ENCODE data around the gene ALG1L2. TPM values are rescaled to one million over a fixed set of nuclear protein-coding genes. Genes with fewer than 3 reads are reported as not detected.
"Not testable (repeated sequence)": the region's sequence is repeated elsewhere in the genome, so short reads cannot be mapped to it uniquely, and the experiment has no call there.

ALG1L2 gene
- total and polyA plus RNA-seq, 10 donors: 0.74 to 2.4 (median 1.8) TPM; not detected in 6

DNA sequence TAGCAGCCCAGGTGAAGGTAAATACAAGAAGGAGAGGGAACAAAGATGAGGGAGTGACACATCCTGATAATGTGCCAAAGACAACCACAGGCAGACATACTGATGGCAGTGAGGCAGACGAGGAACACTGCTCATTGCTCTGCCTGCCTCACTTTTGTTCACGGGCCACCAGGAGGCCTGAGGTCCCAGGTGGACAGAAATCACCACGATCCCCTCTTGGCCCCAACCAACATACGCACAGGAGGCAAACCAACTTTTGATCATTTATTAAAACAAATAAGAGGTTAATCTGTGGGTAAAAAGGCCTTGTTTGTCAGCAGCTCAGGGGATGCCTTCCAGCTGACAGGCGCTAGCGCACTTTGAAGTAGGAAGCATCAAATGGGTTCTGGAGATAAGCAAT is 4.2 kb downstream of the ALG1L2 start:
- no peak overlapping the region for H3K27ac ChIP-seq
- TF ChIP-seq POLR2A (IDR thresholded peaks at IDR 0.05): no peak
- TF ChIP-seq, protein P1, sequence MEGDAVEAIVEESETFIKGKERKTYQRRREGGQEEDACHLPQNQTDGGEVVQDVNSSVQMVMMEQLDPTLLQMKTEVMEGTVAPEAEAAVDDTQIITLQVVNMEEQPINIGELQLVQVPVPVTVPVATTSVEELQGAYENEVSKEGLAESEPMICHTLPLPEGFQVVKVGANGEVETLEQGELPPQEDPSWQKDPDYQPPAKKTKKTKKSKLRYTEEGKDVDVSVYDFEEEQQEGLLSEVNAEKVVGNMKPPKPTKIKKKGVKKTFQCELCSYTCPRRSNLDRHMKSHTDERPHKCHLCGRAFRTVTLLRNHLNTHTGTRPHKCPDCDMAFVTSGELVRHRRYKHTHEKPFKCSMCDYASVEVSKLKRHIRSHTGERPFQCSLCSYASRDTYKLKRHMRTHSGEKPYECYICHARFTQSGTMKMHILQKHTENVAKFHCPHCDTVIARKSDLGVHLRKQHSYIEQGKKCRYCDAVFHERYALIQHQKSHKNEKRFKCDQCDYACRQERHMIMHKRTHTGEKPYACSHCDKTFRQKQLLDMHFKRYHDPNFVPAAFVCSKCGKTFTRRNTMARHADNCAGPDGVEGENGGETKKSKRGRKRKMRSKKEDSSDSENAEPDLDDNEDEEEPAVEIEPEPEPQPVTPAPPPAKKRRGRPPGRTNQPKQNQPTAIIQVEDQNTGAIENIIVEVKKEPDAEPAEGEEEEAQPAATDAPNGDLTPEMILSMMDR (IDR thresholded peaks at IDR 0.05 in 8 of 11, conservative IDR thresholded peaks at IDR 0.05 in 3 of 11): no peak
- TF ChIP-seq POLR2AphosphoS5 (IDR thresholded peaks at IDR 0.05): no peak
- no peak for DNase-seq
- no peak overlapping the region for H3K4me3 ChIP-seq
- H3K9me3 ChIP-seq: peaks cover 0 to 5% (median 0%) of the 10 kb centered on the region in 8 donors
- 46 to 73% (median 58%) methylated on average over 4 to 6 of the region's 6 CpGs for WGBS, 5 donors
- H3K27me3 ChIP-seq (replicated peaks in 1 of 7): peaks cover 0 to 6% (median 0%) of the 10 kb centered on the region in 7 donors
- H3K4me1 ChIP-seq: peaks cover 0 to 13% (median 0%) of the 10 kb centered on the region in 6 donors
- intact Hi-C loops (cut with DNase I; ENCODE audit: low total_unique reads): no loop called here
- H3K36me3 ChIP-seq: no peaks in the 10 kb centered on the region

DNA sequence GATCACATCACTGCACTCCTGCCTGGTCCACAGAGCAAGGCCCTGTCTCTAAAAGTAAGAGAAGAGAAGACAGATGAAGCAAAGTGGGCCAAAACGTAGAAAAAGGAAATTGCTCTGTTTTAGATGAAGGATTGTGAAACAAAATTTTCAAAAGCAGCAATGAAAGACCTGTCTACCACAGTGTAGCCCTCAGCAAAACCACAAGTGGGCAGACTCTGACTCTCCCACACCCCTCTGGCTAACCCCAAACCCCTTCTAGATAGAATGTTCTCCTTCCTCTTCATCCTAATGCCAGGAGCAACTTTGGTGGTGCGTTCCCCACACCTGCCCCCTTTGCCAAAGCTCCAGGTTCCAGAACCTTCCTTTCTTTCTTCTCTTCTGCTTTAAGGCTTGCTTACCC is 5.0 kb downstream of the ALG1L2 start:
- DNase-seq; H3K27ac ChIP-seq; H3K4me3 ChIP-seq; H3K27me3 ChIP-seq (replicated peaks in 1 of 7); H3K9me3 ChIP-seq; intact Hi-C loops (cut with DNase I; ENCODE audit: low total_unique reads); H3K36me3 ChIP-seq: not testable (repeated sequence)
- WGBS, 5 donors: 11 to 50% (median 16%) methylated on average over 1 to 2 of the region's 2 CpGs
- peaks cover 0 to 12% (median 0%) of the 10 kb centered on the region in 6 donors for H3K4me1 ChIP-seq

DNA sequence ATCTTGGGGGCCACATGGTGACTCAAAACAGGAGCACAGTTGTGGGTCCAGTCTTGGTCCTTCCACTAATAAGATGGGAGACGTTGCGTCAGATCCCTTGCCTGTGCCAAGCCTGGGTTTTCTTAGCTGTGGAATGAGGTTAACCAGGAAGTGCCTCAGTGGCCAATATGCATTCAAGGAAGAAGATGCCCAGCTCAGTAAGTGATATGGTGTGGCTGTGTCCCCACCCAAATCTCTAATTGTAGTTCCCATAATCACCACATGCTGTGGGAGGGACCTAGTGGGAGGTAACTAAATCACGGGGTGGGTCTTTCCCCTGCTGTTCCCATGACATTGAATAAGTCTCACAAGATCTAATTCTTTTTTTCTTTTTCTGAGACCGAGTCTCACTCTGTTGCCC is 6.4 kb downstream of the ALG1L2 start:
- no peaks in the 10 kb centered on the region for H3K27me3 ChIP-seq (replicated peaks in 1 of 7)
- H3K36me3 ChIP-seq: no peaks in the 10 kb centered on the region
- H3K9me3 ChIP-seq: peaks cover 0 to 5% (median 0%) of the 10 kb centered on the region in 8 donors
- H3K27ac ChIP-seq: no peak overlapping the region
- intact Hi-C loops (cut with DNase I; ENCODE audit: low total_unique reads): no loop called here
- H3K4me1 ChIP-seq: peaks cover 0 to 9% (median 0%) of the 10 kb centered on the region in 6 donors
- H3K4me3 ChIP-seq: no peak overlapping the region
- TF ChIP-seq POLR2A (IDR thresholded peaks at IDR 0.05) (no peak), POLR2AphosphoS5 (IDR thresholded peaks at IDR 0.05) (no peak)
- TF ChIP-seq, protein P1 (IDR thresholded peaks at IDR 0.05 in 8 of 11, conservative IDR thresholded peaks at IDR 0.05 in 3 of 11): no peak
- 58 to 81% (median 65%) methylated on average over 4 of the region's 4 CpGs for WGBS, 5 donors
- DNase-seq: no peak

DNA sequence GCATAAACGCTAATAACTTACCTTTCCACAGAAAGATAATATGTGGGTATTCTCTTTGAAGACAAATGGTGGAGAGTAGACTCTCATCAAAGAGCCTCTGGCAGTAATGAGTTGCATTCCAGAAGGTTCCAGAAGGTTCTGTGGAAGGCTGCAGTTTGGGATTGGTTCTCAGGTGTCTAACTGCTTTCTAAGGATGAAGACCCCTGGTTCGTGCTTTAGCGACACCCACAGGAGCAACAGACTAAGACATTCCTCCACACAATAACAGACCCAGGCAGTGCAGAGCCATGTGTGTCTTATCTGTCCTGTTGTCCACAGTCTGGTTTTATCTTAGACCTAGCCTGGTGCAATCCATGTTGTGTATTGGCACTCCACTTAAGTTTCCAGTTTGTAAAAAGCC is 9.1 kb downstream of the ALG1L2 start:
- intact Hi-C loops (cut with DNase I; ENCODE audit: low total_unique reads); DNase-seq; H3K36me3 ChIP-seq; H3K9me3 ChIP-seq; H3K27ac ChIP-seq; H3K4me3 ChIP-seq; H3K27me3 ChIP-seq (replicated peaks in 1 of 7): not testable (repeated sequence)
- H3K4me1 ChIP-seq: peaks cover 8 to 26% (median 18%) of the 10 kb centered on the region in 6 donors
- 54 to 84% (median 70%) methylated on average over 3 of the region's 3 CpGs for WGBS, 5 donors

DNA sequence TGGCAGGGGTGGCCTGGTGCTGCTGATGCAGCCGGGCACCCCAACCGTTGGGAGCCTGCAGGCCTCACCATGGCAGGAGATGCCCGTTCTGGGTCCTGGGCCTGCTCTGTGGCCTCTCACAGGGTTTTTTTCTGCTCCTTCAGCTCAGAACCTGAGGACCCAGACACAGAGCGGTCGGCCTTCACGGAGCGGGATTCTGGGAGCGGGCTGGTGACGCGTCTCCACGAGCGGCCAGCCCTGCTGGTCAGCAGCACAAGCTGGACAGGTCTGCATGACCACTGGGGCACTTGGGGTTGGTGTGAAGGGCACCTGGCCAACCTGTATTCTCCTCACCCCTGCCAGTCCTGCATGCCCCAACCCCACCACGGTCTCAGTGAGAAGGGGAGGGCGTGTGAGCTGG is 10.3 kb downstream of the ALG1L2 start:
- H3K36me3 ChIP-seq: no peaks in the 10 kb centered on the region
- WGBS, 5 donors: 95 to 100% (median 97%) methylated on average over 3 to 14 of the region's 14 CpGs
- DNase-seq: peak; percentile 77
- H3K4me3 ChIP-seq: no peak overlapping the region
- H3K9me3 ChIP-seq: peaks cover 0 to 5% (median 0%) of the 10 kb centered on the region in 8 donors
- no peaks in the 10 kb centered on the region for H3K27me3 ChIP-seq (replicated peaks in 1 of 7)
- TF ChIP-seq POLR2AphosphoS5 (IDR thresholded peaks at IDR 0.05): no peak
- TF ChIP-seq, protein P1 (IDR thresholded peaks at IDR 0.05 in 8 of 11, conservative IDR thresholded peaks at IDR 0.05 in 3 of 11): no peak
- TF ChIP-seq POLR2A (IDR thresholded peaks at IDR 0.05): no peak
- peaks cover 8 to 32% (median 19%) of the 10 kb centered on the region in 6 donors for H3K4me1 ChIP-seq
- intact Hi-C loops (cut with DNase I; ENCODE audit: low total_unique reads): no loop called here
- no peak overlapping the region for H3K27ac ChIP-seq

All from spleen (tissue), 11 donors.